B cell (primary cell): ENCODE measurements around the gene TXNDC5. TPM values are rescaled to one million over a fixed set of nuclear protein-coding genes. Genes with fewer than 3 reads are reported as not detected.

ENCODE experiments used
- ATAC-seq: fragments of 200-7000 bp; cut with Tn5 transposase; one replicate; pipeline ENCODE4 v1.10.0; 2021; ENCODE audit warnings: low read depth, mild to moderate bottlenecking, moderate number of reproducible peaks, moderate library complexity
- CTCF ChIA-PET: fragments of 350-600 bp; sonication (Branson Sonifier 250); formaldehyde crosslinking; loops from one replicate; lab custom pipeline; 2021; ENCODE audit warnings: antibody characterized with exemption, inconsistent platforms; lab: Charles Lee
- POLR2A ChIA-PET: fragments of 350-600 bp; sonication (Branson Sonifier 250); formaldehyde crosslinking; loops from one replicate; lab custom pipeline; 2021; ENCODE audit warnings: antibody characterized with exemption; lab: Charles Lee
- DNase-seq: peaks from one replicate; pipeline ENCODE4 v3.0.0; 2013
- H2AFZ ChIP-seq: 2 replicates; pipeline ENCODE4 v1.6.1; 2012; ENCODE audit warnings: mild to moderate bottlenecking, low read depth, low read length; ENCODE audit not compliant: insufficient read depth, poor library complexity, severe bottlenecking
- H3K27ac ChIP-seq, 2 donors: 1 replicate in 1 of 2; 2 replicates in 1 of 2; pipeline ENCODE4 v1.5.1; 2012 to 2013; ENCODE audit warnings: low read length in 2 of 2, mild to moderate bottlenecking in 2 of 2, moderate library complexity in 1 of 2
- H3K27me3 ChIP-seq, 4 experiments: fragments of 200-600 bp in 1 of 4; sonication (generic) in 1 of 4; replicated peaks in 1 of 4; 1 replicate in 2 of 4; 2 replicates in 2 of 4; pipeline versions ENCODE4 v1.6.1 to v1.7.0; 2013 to 2016; ENCODE audit warnings: low read length in 3 of 4, mild to moderate bottlenecking in 2 of 4, mixed read lengths in 1 of 4, moderate library complexity in 1 of 4; ENCODE audit not compliant: insufficient read depth in 4 of 4, control insufficient read depth in 3 of 4; ENCODE audit errors: control extremely low read depth in 1 of 4
- H3K36me3 ChIP-seq, 2 experiments: replicated peaks in 1 of 2; 1 replicate in 1 of 2; 2 replicates in 1 of 2; pipeline versions ENCODE4 v1.6.1 to v1.7.1; 2013; ENCODE audit warnings: low read length in 1 of 2; ENCODE audit not compliant: insufficient read depth in 2 of 2, control insufficient read depth in 1 of 2; ENCODE audit errors: control extremely low read depth in 1 of 2, extremely low read depth in 1 of 2
- H3K4me1 ChIP-seq, 2 donors: fragments of 200-600 bp in 1 of 2; sonication (generic) in 1 of 2; 1 replicate in 1 of 2; 2 replicates in 1 of 2; pipeline versions ENCODE4 v1.5.1 to v1.6.1; 2013 to 2017; ENCODE audit warnings: low read length in 2 of 2; ENCODE audit not compliant: control insufficient read depth in 2 of 2, insufficient read depth in 2 of 2
- H3K4me2 ChIP-seq: replicated peaks from 2 replicates; pipeline ENCODE3; 2012; ENCODE audit warnings: mild to moderate bottlenecking, low read depth, low read length; ENCODE audit not compliant: poor library complexity, severe bottlenecking
- H3K4me3 ChIP-seq, 5 experiments: fragments of 200-600 bp in 1 of 5; sonication (generic) in 1 of 5; 1 replicate in 3 of 5; 2 replicates in 2 of 5; pipeline versions ENCODE4 v1.5.1 to v1.7.0; 2011 to 2016; ENCODE audit warnings: low read length in 4 of 5, mild to moderate bottlenecking in 4 of 5, low read depth in 2 of 5, control low read depth in 1 of 5, moderate library complexity in 1 of 5; ENCODE audit not compliant: insufficient read depth in 1 of 5; ENCODE audit errors: control extremely low read depth in 1 of 5, extremely low read depth in 1 of 5
- H3K79me2 ChIP-seq: fragments of 200-600 bp; sonication (generic); one replicate; pipeline ENCODE4 v1.6.0; 2016; ENCODE audit warnings: low read length; ENCODE audit not compliant: control insufficient read depth, insufficient read depth
- H3K9ac ChIP-seq: fragments of 200-600 bp; sonication (generic); 2 replicates; pipeline ENCODE4 v1.6.1; 2017; ENCODE audit warnings: mild to moderate bottlenecking, low read length, moderate library complexity
- H3K9me3 ChIP-seq, 3 donors: one replicate each; pipeline versions ENCODE4 v1.6.1 to v1.7.1; 2013; ENCODE audit warnings: low read length in 2 of 3; ENCODE audit not compliant: control insufficient read depth in 2 of 3, insufficient read depth in 1 of 3; ENCODE audit errors: control extremely low read depth in 1 of 3
- H4K20me1 ChIP-seq: 2 replicates; pipeline ENCODE4 v1.6.0; 2012; ENCODE audit warnings: mild to moderate bottlenecking, low read length; ENCODE audit not compliant: insufficient read depth, control insufficient read depth, poor library complexity, severe bottlenecking
- H3K27ac Mint-ChIP-seq: one replicate; pipeline ENCODE4 v1.8.0; 2021; ENCODE audit warnings: mixed read lengths
- H3K27me3 Mint-ChIP-seq: one replicate; pipeline ENCODE4 v1.8.0; 2021; ENCODE audit warnings: mixed read lengths
- H3K4me1 Mint-ChIP-seq: one replicate; pipeline ENCODE4 v1.8.0; 2021; ENCODE audit warnings: mixed read lengths
- H3K4me3 Mint-ChIP-seq: one replicate; pipeline ENCODE4 v1.8.0; 2021; ENCODE audit warnings: mixed read lengths
- H3K9me3 Mint-ChIP-seq: one replicate; pipeline ENCODE4 v1.8.0; 2022; ENCODE audit warnings: mixed read lengths; ENCODE audit not compliant: insufficient read depth
- EZH2 ChIP-seq: IDR thresholded peaks from 2 replicates; pipeline ENCODE4 v1.6.1; 2012; ENCODE audit warnings: borderline replicate concordance, low read depth, mild to moderate bottlenecking, moderate library complexity, low read length; ENCODE audit not compliant: insufficient read depth, poor library complexity, severe bottlenecking
- WGBS: methylation state at CpG from one replicate; pipeline ENCODE4 v1.1.5; 2013; ENCODE audit warnings: missing lambda C conversion rate; ENCODE audit not compliant: insufficient coverage; 5-methylcytosine and 5-hydroxymethylcytosine counted together
- intact Hi-C: fragments of 100-400 bp; cut with micrococcal nuclease; formaldehyde crosslinking; loops from one replicate; pipeline ENCODE4 v1.10.0; 2022
- polyA minus RNA-seq: library from RNA; depleted of rRNA, polyadenylated mRNA; stranded (reverse); fragments of >200 nt; gene quantifications from 2 replicates; pipeline ENCODE4 v1.2.3, GENCODE V29; 2012
- polyA plus RNA-seq: library from polyadenylated mRNA; depleted of rRNA; stranded (reverse); fragments of >200 nt; gene quantifications from 2 replicates; pipeline ENCODE4 v1.2.3, GENCODE V29; 2012
- total RNA-seq, 2 donors: library from RNA; stranded (reverse); fragments of 120-200 nt in 1 of 2; gene quantifications; 1 replicate in 1 of 2; 2 replicates in 1 of 2; pipeline versions ENCODE4 v1.2.3 to v1.2.4, GENCODE V29; 2013 to 2022
- TF ChIP-seq, protein P1 (sequence below): fragments of 200-600 bp; IDR thresholded peaks from one replicate; pipeline ENCODE4 v1.8.0; 2022; ENCODE audit warnings: antibody characterized with exemption, mild to moderate bottlenecking

Gene TXNDC5
- total RNA-seq (57.5 and 62.6 TPM in 2 replicates), polyA plus RNA-seq (89.8 and 91.9 TPM in 2 replicates), polyA minus RNA-seq (182 and 236 TPM in 2 replicates)
- total RNA-seq (2013), result 238 TPM

DNA sequence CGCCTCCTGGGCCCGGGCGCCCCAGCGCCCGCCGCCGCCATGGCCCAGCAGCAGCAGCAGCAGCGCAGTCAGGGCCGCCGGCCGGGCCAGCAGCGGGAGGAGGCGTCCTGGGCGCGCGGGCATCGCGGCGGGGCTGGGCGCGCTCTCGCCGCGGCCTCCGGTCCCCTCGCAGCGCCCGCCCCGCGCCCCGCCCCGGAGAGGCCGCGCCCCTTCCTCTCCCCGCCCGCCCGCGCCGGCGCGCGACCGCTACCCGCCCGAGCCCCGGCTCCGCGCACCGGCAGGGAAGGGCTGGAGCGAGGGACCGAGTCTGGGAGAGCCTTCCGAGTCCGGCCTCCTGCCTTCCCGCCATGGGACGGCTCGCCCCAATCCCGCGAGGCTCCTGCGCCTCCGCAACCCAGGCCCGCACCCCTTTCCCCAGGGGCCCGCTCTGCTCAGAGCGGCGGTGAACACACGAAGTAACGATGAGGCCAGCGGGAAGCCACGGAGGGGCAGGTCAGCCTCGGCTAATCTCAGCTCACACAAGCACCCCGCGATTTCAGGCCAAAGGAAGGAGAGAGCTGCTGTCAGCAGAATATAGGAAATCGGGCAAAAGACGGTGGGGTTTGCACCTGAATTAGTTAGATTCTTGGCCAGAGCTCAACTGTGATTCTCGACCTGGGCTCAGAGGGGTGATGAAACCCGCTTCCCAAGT lies at the start of gene TXNDC5:
TXNDC5 (minus strand) TSS at position 135 of the 691 bp plus-strand sequence; CDS start at position 123, 12 bp downstream.
- DNase-seq (peak; percentile 81), ATAC-seq (peak; percentile 85)
- Histone ChIP-seq H3K79me2 (peaks cover 26% of the 10 kb centered on the region), H3K27ac (peak within 1 kb of the TSS; percentile 74 to 90), H3K9me3 (no peaks in the 10 kb centered on the region), H3K36me3 (peaks cover 0 to 3% of the 10 kb centered on the region in 2 experiments), H3K27me3 (no peaks in the 10 kb centered on the region), H3K4me2 (peak within 1 kb of the TSS; percentile 83), H3K4me1 (peaks cover 27 to 71% of the 10 kb centered on the region in 2 donors), H4K20me1 (peaks cover 18% of the 10 kb centered on the region), H2AFZ (peak within 1 kb of the TSS; percentile 98), H3K4me3 (peak within 1 kb of the TSS; percentile 30 to 82 (median 61)), H3K9ac (peak within 1 kb of the TSS; percentile 76)
- intact Hi-C loops, result loop anchor here (1.0 to 10.0 kb wide), 4 partner anchors 28 to 192 kb away; partner anchors contain the start of genes BLOC1S5, BMP6 and EEF1E1
- H3K4me1 Mint-ChIP-seq, result peaks cover 22% of the 10 kb centered on the region
- TF ChIP-seq EZH2, result no peak
- TF ChIP-seq, protein P1, sequence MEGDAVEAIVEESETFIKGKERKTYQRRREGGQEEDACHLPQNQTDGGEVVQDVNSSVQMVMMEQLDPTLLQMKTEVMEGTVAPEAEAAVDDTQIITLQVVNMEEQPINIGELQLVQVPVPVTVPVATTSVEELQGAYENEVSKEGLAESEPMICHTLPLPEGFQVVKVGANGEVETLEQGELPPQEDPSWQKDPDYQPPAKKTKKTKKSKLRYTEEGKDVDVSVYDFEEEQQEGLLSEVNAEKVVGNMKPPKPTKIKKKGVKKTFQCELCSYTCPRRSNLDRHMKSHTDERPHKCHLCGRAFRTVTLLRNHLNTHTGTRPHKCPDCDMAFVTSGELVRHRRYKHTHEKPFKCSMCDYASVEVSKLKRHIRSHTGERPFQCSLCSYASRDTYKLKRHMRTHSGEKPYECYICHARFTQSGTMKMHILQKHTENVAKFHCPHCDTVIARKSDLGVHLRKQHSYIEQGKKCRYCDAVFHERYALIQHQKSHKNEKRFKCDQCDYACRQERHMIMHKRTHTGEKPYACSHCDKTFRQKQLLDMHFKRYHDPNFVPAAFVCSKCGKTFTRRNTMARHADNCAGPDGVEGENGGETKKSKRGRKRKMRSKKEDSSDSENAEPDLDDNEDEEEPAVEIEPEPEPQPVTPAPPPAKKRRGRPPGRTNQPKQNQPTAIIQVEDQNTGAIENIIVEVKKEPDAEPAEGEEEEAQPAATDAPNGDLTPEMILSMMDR, result no peak
- peak within 1 kb of the TSS; percentile 77 for H3K27ac Mint-ChIP-seq
- H3K9me3 Mint-ChIP-seq, result no peaks in the 10 kb centered on the region
- H3K4me3 Mint-ChIP-seq, result peak within 1 kb of the TSS; percentile 82
- ChIA-PET CTCF (interaction anchor here (0.8 to 1.0 kb wide), 2 partner anchors 80 to 308 kb away, joined by 3 read pairs; no protein-coding TSS in a partner anchor), POLR2A (interaction anchor here (0.7 kb wide), 1 partner anchor 148 kb away, joined by 3 read pairs; no protein-coding TSS in a partner anchor)
- WGBS, result 3% methylated on average over 74 of the region's 75 CpGs
- H3K27me3 Mint-ChIP-seq, result no peaks in the 10 kb centered on the region

DNA sequence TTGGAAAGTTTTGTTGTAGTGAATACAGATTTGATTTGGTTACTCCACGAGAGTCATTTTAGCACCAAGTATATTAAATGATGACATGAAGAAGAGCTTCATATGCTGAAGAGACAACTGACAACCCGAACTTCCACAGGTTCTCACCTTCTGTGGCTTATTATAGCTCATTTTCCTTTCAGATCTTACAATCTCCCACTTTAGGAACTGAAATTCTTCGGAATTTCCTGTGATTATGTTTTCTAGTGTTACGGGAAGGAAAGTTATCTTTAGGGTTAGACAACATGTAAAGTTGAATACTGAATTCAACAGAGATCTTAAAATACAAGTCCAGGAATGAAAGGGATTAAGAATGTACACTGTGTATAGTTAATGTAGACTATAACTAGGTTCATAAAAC lies 49.6 kb upstream of the TXNDC5 start:
- intact Hi-C loops, result no loop called here
- H3K27ac Mint-ChIP-seq, result no peak overlapping the region
- TF ChIP-seq, protein P1, result no peak
- TF ChIP-seq EZH2, result no peak
- no peaks in the 10 kb centered on the region for H3K27me3 ChIP-seq
- no peaks in the 10 kb centered on the region for H3K27me3 Mint-ChIP-seq
- no peaks in the 10 kb centered on the region for H3K9me3 Mint-ChIP-seq
- no peaks in the 10 kb centered on the region for H3K79me2 ChIP-seq
- peaks cover 25% of the 10 kb centered on the region for H3K4me1 Mint-ChIP-seq
- H3K36me3 ChIP-seq, result no peaks in the 10 kb centered on the region
- no peak for DNase-seq
- no peak overlapping the region for H3K4me2 ChIP-seq
- no peaks in the 10 kb centered on the region for H4K20me1 ChIP-seq
- no peaks in the 10 kb centered on the region for H3K9me3 ChIP-seq
- no peak overlapping the region for H3K27ac ChIP-seq
- CTCF ChIA-PET, result no interaction called here
- no peak for ATAC-seq
- WGBS, result no CpG with 5 or more reads among the region's 4 CpGs
- H2AFZ ChIP-seq, result no peak overlapping the region
- no peak overlapping the region for H3K4me3 ChIP-seq
- no peak overlapping the region for H3K4me3 Mint-ChIP-seq
- H3K9ac ChIP-seq, result no peak overlapping the region
- peaks cover 9 to 15% of the 10 kb centered on the region in 2 donors for H3K4me1 ChIP-seq
- POLR2A ChIA-PET, result no interaction called here
